Fibroblast of lung (primary cell): ENCODE data around the gene TRAK1. TPM values are rescaled to one million over a fixed set of nuclear protein-coding genes. Genes with fewer than 3 reads are reported as not detected.

ENCODE experiments used
- DNase-seq, 2 donors: peaks; one replicate each; pipeline versions ENCODE4 v3.0.0 to v3.0.0-alpha.2; 2010; ENCODE audit warnings: low read depth in 2 of 2
- H2AFZ ChIP-seq: 2 replicates; pipeline ENCODE4 v1.5.1; 2012; ENCODE audit warnings: low read length, control low read depth, inconsistent platforms
- H3K27ac ChIP-seq: 2 replicates; pipeline ENCODE4 v1.5.1; 2011; ENCODE audit warnings: low read length, control low read depth; ENCODE audit not compliant: insufficient read depth
- H3K27me3 ChIP-seq: 2 replicates; pipeline ENCODE4 v1.5.1; 2011; ENCODE audit warnings: mild to moderate bottlenecking, low read length; ENCODE audit not compliant: control insufficient read depth, insufficient read depth
- H3K36me3 ChIP-seq: 2 replicates; pipeline ENCODE4 v1.5.1; 2011; ENCODE audit warnings: low read length; ENCODE audit not compliant: control insufficient read depth, insufficient read depth
- H3K4me1 ChIP-seq: 2 replicates; pipeline ENCODE4 v1.5.1; 2011; ENCODE audit warnings: low read length; ENCODE audit not compliant: control insufficient read depth, insufficient read depth; ENCODE audit errors: extremely low read depth
- H3K4me2 ChIP-seq: 2 replicates; pipeline ENCODE4 v1.5.1; 2011; ENCODE audit warnings: low read length, control low read depth; ENCODE audit not compliant: insufficient read depth; ENCODE audit errors: extremely low read depth
- H3K4me3 ChIP-seq, 4 experiments: fragments of 200-600 bp in 1 of 4; sonication (generic) in 1 of 4; replicated peaks in 1 of 4; 2 replicates each; pipeline ENCODE4 v1.5.1; 2011 to 2016; ENCODE audit warnings: low read length in 4 of 4, low read depth in 3 of 4, mild to moderate bottlenecking in 3 of 4, control low read depth in 2 of 4, inconsistent platforms in 1 of 4, mixed read lengths in 1 of 4; ENCODE audit not compliant: insufficient read depth in 1 of 4; ENCODE audit errors: control extremely low read depth in 1 of 4
- H3K79me2 ChIP-seq: 2 replicates; pipeline ENCODE4 v1.5.1; 2012; ENCODE audit warnings: mild to moderate bottlenecking, low read length, inconsistent platforms; ENCODE audit not compliant: control insufficient read depth, insufficient read depth
- H3K9ac ChIP-seq: 2 replicates; pipeline ENCODE4 v1.5.1; 2011; ENCODE audit warnings: mild to moderate bottlenecking, low read length, control low read depth; ENCODE audit not compliant: insufficient read depth
- H3K9me3 ChIP-seq: 2 replicates; pipeline ENCODE4 v1.5.1; 2012; ENCODE audit warnings: low read depth, low read length; ENCODE audit not compliant: control insufficient read depth, insufficient read depth
- H4K20me1 ChIP-seq: 2 replicates; pipeline ENCODE4 v1.5.1; 2011; ENCODE audit warnings: low read length; ENCODE audit not compliant: control insufficient read depth, insufficient read depth; ENCODE audit errors: extremely low read depth
- EZH2 ChIP-seq: IDR thresholded peaks from 2 replicates; pipeline ENCODE4 v1.5.1; 2012; ENCODE audit warnings: low read length, control low read depth, mild to moderate bottlenecking; ENCODE audit errors: missing control alignments
- polyA plus RNA-seq, 2 donors: library from polyadenylated mRNA; depleted of rRNA in 1 of 2; stranded (reverse) in 1 of 2; unstranded in 1 of 2; fragments of >200 nt; gene quantifications; 2 replicates each; pipeline ENCODE4 v1.2.1, GENCODE V29; 2011 to 2012; ENCODE audit warnings: missing spikeins in 1 of 2
- total RNA-seq: library from RNA; depleted of rRNA; stranded (reverse); fragments of >200 nt; gene quantifications from 2 replicates; pipeline ENCODE4 v1.2.1, GENCODE V29; 2014
- TF ChIP-seq, protein P1 (sequence below), 2 donors: IDR thresholded peaks in 1 of 2; conservative IDR thresholded peaks in 1 of 2; 1 replicate in 1 of 2; 2 replicates in 1 of 2; pipeline ENCODE4 v1.5.1; 2011 to 2012; ENCODE audit warnings: low read length in 2 of 2, control low read depth in 1 of 2, inconsistent platforms in 1 of 2, low read depth in 1 of 2, mild to moderate bottlenecking in 1 of 2

The TRAK1 gene
- total and polyA plus RNA-seq, 2 donors (not counting 1 experiment from before 2014, with no cell fraction given) = 37.8 to 44.0 TPM

DNA sequence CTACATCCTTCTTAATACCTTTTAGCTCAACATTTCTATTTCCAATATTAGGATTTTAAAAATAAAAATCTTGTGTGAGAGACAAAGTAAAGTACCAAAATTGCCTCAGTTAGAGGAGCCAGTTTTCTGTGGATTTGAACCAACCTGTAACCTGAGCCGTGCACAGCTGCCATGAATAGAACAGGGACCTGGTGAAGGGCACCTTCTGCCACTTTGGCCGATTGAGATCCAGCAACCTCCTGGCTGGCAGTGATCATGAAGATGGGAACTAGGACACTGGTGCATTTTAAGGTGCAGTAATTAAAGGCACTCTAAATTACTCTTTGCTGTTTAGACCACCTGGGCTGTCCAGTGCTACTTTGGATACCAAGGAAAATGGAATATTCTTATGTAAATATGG, 34.3 kb upstream of the TRAK1 start:
- no peak overlapping the region for H3K9ac ChIP-seq
- H3K36me3 ChIP-seq = no peaks in the 10 kb centered on the region
- H3K79me2 ChIP-seq = peaks cover 56% of the 10 kb centered on the region
- H3K4me1 ChIP-seq = peaks cover 26% of the 10 kb centered on the region
- H3K4me3 ChIP-seq = no peak overlapping the region
- H4K20me1 ChIP-seq = no peaks in the 10 kb centered on the region
- no peak overlapping the region for H2AFZ ChIP-seq
- H3K4me2 ChIP-seq = no peak overlapping the region
- no peak for DNase-seq
- no peaks in the 10 kb centered on the region for H3K9me3 ChIP-seq
- no peak overlapping the region for H3K27ac ChIP-seq
- no peaks in the 10 kb centered on the region for H3K27me3 ChIP-seq
- TF ChIP-seq, protein P1, sequence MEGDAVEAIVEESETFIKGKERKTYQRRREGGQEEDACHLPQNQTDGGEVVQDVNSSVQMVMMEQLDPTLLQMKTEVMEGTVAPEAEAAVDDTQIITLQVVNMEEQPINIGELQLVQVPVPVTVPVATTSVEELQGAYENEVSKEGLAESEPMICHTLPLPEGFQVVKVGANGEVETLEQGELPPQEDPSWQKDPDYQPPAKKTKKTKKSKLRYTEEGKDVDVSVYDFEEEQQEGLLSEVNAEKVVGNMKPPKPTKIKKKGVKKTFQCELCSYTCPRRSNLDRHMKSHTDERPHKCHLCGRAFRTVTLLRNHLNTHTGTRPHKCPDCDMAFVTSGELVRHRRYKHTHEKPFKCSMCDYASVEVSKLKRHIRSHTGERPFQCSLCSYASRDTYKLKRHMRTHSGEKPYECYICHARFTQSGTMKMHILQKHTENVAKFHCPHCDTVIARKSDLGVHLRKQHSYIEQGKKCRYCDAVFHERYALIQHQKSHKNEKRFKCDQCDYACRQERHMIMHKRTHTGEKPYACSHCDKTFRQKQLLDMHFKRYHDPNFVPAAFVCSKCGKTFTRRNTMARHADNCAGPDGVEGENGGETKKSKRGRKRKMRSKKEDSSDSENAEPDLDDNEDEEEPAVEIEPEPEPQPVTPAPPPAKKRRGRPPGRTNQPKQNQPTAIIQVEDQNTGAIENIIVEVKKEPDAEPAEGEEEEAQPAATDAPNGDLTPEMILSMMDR (conservative IDR thresholded peaks at IDR 0.05 in 1 of 2, IDR thresholded peaks at IDR 0.05 in 1 of 2; ENCODE audit: low read depth in 1 of 2, low read length in 2 of 2) = no peak

DNA sequence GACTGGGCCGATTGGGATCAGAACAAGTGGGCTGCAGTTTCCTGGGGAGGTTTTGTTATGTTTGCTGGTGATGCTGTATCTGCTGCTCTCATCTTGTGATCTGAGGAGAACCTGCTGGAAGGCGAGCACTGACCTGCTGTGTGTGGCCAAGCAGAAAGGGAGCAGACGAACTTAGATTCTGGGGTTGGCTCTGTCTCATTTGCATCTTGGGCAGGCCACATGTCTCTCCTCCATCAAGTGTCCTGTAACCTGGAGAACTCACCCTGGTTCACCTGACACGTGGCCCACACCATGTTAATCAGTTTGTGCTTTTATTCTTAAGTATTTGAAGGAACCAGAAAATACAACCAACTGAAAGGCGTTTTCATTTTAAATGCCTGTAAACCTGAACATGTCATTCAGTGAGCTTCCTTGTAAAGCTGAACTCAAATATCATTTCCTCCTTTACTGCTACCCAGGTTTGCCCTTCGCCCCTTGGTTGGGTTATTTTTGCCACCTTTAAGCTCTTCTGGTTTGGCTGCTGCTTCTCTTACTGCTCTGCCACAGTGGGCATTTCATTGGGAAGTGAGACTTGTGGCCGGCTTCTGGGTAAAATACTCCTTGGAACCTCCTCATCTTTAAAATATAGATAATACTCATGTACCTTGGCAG, 33.5 kb upstream of the TRAK1 start:
- Histone ChIP-seq H3K4me2 (no peak overlapping the region), H3K4me1 (peaks cover 26% of the 10 kb centered on the region), H3K79me2 (peaks cover 50% of the 10 kb centered on the region), H3K27ac (no peak overlapping the region), H4K20me1 (no peaks in the 10 kb centered on the region), H3K27me3 (no peaks in the 10 kb centered on the region), H3K4me3 (no peak overlapping the region), H3K9ac (no peak overlapping the region), H2AFZ (no peak overlapping the region), H3K9me3 (no peaks in the 10 kb centered on the region), H3K36me3 (no peaks in the 10 kb centered on the region)
- TF ChIP-seq, protein P1 (conservative IDR thresholded peaks at IDR 0.05 in 1 of 2, IDR thresholded peaks at IDR 0.05 in 1 of 2; ENCODE audit: low read depth in 1 of 2, low read length in 2 of 2) = no peak
- TF ChIP-seq EZH2 = no peak
- no peak for DNase-seq

GRCh38 chr3:42061025-42061712, 30.0 kb upstream of the TRAK1 start:
- H3K4me2 ChIP-seq = peak overlapping the region; percentile 18
- no peaks in the 10 kb centered on the region for H3K9me3 ChIP-seq
- no peaks in the 10 kb centered on the region for H3K27me3 ChIP-seq
- no peak overlapping the region for H3K4me3 ChIP-seq
- peaks cover 44% of the 10 kb centered on the region for H3K79me2 ChIP-seq
- peak overlapping the region; percentile 95 for H3K27ac ChIP-seq
- DNase-seq = peak in 1 of 2 donors; percentile 30
- H3K4me1 ChIP-seq = peaks cover 33% of the 10 kb centered on the region
- H2AFZ ChIP-seq = no peak overlapping the region
- no peaks in the 10 kb centered on the region for H4K20me1 ChIP-seq
- no peaks in the 10 kb centered on the region for H3K36me3 ChIP-seq
- TF ChIP-seq, protein P1 (conservative IDR thresholded peaks at IDR 0.05 in 1 of 2, IDR thresholded peaks at IDR 0.05 in 1 of 2; ENCODE audit: low read depth in 1 of 2, low read length in 2 of 2) = no peak
- TF ChIP-seq EZH2 = no peak
- peak overlapping the region; percentile 38 for H3K9ac ChIP-seq
